Activated T-cell treated with anti-CD3 and anti-CD28 coated beads for 4 hours (primary cell): ENCODE measurements around the gene UBE3C.
A peak's percentile ranks its signal among the peaks of the same experiment; 100 is the strongest.
"Not testable (repeated sequence)": the region's sequence is repeated elsewhere in the genome, so short reads cannot be mapped to it uniquely, and the experiment has no call there.

Experiments used
- DNase-seq: peaks from one replicate; pipeline ENCODE4 v3.0.0-alpha.2; 2020

UBE3C gene

DNA sequence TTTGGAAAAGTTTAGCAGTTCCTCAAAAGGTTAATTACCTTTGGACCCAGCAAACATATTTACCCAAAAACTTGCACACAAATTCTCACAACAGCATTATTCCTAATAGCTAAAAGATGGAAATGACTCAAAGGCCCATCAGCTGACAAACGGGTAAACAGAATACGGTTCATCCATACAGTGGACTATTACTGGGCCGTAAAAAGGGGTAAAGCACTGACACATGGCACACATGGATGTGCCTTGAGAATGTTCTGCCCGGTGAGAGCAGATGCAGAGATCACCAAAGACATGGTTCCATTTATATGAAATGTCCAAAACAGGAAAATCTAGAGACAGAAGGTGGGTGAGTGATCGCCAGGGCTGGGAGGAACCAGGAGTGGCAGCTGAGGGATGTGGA lies 102.9 kb downstream of the UBE3C start:
- no peak for DNase-seq

DNA sequence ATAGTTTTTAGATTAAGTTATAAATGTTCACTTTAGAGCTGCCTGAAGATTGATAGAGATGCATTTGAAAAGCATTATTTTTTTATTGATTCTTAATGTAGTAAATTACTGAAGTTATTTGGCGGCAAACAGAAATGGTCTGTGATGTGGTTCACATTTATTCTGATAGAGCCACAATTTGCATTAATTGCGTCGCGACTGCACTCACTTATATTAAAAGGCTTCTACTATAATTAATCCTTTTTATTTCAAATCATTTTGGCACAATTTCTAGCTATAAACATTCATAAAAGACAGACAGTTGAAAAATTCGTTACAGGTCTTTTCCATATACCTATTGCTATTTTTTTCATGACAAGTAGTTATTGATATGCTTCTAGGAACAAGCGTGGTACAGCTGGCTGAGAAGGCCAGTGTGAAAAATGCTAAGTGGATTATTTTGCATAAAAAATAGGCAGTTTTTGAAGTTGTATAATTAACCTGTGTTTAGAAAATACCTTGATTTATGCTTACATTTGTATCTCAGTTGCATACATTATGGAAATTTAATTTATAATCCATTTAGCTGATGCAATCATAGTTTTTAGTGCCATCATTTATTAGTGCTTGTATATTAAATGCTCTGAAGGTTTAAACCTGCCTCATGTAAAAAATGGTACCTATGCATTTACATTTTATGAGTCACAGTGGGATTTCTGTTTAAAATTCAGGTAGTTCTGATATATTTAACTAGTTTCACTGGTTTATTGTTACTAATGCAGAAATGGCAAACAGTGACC lies 106.0 kb downstream of the UBE3C start:
- no peak for DNase-seq

DNA sequence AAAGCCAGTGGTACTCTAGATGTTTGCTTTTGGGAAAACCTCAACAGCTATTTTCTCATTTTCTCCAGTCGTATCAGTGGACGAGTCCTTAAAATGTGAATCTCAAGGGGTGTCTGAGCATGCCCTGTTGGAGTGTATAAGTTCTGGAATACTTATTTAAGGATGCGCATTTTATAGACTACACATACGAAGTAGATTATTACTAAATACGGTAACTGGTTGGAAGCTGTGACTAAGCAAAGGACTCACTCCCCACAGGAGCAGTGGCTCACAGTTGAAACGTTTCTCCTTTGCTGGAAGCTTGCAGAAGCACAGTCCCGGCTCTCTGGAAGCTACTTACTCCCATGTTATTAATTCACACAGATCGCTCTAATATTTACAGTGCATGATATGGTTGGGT lies 107.3 kb downstream of the UBE3C start:
- DNase-seq: no peak

DNA sequence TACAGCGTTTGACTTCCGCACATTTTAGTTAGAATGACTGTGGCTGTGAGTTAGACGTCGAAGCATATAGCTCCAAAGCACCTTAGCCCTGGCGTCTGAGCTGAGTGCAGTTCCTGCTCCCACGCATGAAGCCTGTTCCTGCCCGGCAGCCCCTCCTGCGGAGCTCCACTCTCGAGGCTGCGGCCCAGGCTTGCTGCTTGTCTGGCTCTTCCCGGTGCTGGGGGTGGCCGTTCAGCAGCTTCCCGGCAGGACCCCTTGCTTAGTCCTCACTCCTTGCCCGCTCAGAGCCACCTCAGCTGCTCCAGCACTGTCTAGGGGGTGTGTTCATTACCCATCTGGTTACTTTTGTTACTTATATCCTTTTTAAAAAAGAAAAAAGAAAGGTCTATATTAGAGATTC lies 109.9 kb downstream of the UBE3C start:
- DNase-seq: no peak

DNA sequence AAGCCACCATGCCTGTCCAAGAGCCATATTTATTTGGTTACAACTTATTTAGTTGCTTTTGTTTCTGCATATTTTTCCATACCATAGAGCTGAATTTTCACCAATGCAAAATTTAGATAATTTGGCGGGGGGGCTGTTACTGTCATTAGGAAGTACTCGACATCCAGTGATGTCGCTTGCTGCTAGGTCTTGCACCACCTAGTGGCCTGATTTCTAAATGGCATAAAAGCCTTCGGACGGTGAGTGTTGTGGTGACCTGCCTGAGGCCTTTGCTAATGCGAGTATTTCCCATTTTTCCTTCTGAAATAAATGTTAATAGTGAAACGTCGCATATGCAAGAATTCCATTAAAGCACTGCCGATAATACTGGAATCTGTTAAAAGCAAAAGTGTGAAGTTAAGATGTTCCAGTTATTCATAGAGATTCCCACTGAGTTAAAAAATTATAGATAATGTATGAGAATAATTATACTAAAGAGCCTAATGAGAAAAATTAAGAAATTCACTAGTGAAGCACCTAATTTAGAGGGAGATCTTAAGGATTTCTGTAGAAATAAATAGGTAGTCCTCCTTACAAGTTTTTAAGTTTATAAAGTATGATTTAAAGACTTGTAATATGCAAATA lies 112.0 kb downstream of the UBE3C start:
- peak; percentile 42 for DNase-seq

DNA sequence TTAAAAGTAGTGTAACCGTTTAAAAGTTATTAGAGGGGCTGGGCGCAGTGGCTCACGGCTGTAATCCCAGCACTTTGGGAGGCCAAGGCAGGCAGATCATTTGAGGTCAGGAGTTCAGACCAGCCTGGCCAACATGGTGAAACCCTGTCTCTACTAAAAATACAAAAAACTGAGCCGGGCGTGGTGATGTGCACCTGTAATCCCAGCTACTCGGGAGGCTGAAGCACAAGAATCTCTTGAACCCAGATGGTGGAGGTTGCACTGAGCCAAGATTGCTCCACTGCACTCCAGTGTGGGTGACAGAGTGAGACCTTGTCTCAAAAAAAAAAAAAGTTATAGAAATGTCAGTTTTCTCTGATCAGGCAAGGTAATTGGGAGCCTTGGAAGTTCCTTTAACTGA lies 113.1 kb downstream of the UBE3C start:
- DNase-seq: not testable (repeated sequence)

DNA sequence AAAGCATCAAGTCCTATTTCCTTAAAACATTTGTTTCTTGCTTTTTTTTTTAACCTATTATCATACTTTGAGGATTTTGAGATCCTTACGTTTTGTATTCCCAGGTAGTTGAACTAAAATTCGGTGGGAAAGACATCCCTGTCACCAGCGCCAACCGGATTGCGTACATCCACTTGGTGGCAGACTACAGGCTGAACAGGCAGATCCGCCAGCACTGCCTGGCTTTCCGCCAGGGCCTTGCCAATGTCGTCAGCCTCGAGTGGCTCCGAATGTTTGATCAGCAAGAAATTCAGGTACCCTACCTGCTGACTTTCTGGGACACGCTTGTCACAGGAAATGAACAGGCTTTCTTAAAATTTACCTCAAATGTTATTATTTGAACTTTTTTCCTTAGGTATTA lies 115.1 kb downstream of the UBE3C start:
- no peak for DNase-seq

DNA sequence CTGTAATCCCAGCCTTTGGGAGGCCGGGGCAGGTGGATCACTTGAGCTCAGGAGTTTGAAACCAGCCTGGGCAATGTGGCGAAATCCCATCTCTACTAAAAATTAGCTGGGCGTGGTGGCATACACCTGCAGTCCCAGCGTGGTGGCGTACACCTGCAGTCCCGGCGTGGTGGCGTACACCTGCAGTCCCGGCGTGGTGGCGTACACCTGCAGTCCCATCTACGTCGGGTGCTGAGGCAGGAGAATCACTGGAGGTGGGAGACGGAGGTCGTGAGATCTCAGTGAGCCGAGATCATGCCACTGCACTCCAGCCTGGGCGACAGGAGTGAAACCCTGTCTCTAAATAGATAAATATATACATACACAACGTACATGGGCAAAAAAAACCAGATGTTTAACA lies 116.1 kb downstream of the UBE3C start:
- not testable (repeated sequence) for DNase-seq

DNA sequence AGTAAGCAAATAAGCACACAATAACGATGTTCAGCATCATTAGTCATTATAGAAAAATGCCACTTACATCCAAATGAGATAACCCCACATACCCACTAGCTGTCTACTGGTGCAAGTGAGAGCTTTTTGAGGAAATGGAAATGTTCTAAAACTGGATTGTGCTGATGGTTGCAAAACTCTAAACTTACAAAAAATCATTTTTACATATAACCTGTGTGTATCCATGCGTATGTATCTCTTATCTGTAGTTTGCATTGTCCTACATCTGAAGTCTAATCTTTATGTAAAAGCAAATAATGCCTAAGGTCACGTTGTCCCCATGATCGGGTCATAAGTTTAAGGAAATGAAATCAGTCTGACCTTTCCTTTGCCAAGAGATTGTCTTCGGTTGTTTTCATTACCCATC lies 116.5 kb downstream of the UBE3C start:
- no peak for DNase-seq

DNA sequence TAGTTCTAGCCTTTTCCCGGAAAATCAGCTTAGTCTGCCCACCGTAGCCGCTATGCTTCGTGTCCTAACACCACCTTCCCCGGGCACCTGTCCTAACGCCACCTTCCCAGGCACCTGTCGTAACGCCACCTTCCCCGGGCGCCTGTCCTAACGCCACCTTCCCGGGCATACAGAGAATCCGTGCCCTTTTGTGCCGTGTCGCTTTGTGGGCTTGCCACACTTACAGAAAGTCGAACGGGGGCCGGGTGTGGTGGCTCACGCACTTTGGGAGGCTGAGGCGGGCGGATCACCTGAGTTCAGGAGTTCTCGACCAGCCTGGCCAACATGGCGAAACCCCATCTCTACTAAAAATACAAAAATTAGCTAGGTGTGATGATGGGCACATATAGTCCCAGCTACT lies 124.4 kb downstream of the UBE3C start:
- no peak for DNase-seq

DNA sequence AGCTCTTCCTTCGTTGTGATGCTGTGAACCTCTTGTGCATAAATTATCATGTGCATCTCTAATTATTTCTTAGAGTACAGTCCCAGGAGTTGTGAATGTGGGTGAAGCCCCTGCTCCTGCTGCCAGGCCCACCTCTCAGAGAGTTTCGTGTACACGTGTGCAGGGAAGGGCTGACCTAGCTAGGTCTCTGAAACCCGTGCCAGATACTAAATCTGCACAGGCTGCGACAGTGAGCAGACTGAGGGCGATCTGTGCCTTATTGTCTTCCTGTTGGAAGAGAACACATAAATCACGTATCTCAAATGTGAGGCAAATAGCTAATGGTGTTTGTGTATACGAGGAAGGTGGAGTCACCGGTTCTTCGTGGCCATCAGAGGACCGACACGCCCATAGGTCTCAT lies 126.3 kb downstream of the UBE3C start:
- no peak for DNase-seq

DNA sequence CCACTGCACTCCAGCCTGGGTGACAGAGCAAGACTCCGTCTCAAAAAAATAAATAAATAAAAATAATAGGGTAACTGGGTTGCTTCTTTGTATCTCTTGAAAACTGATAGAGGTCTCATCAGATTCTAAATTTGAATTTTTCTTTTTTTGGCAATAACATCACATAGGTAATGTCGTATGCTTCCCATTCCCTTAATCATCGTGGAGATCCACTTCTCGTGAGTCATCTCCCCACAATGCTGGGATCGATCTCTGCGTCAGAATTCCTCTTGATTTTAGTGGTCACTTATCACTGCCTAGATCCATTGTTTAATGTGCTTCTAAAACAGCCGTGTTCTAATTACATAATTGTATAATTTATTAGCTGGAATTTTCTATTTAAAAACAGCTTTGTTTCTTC lies 127.5 kb downstream of the UBE3C start:
- DNase-seq: no peak

DNA sequence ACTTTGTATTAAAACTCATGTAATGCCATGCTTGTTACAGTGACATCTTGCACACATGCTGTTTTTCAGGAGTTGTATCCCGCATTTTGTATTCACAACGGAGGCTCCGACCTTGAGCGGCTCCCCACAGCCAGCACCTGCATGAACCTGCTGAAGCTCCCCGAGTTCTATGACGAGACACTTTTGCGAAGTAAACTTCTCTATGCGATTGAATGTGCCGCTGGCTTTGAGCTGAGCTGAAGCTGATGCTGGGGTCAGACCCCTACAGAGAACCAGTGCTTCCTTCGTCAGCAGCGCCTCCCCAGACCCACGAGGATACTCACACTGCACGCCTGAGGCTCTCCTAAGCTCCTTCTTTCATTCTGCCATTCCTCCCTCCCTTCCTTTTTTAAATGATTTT lies 128.8 kb downstream of the UBE3C start:
- no peak for DNase-seq

DNA sequence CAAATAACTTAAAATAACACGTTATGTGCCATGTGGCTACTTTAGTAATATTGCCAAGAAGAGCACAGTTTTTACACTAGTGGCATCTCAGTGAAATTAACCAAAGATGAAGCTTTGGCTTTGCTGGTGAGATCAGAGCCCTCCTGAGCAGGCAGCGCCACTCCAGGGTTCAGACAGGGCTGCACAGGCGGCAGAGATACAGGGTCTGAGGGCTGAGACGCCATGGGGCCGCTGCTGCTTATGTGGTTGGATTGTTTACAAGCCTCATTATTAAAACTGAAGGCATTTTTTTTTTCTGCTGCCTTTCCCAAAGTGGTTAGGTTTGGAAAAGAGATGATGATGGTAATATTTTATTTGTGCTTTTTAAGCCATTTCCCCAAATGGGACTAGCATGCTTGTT lies 129.2 kb downstream of the UBE3C start:
- no peak for DNase-seq

DNA sequence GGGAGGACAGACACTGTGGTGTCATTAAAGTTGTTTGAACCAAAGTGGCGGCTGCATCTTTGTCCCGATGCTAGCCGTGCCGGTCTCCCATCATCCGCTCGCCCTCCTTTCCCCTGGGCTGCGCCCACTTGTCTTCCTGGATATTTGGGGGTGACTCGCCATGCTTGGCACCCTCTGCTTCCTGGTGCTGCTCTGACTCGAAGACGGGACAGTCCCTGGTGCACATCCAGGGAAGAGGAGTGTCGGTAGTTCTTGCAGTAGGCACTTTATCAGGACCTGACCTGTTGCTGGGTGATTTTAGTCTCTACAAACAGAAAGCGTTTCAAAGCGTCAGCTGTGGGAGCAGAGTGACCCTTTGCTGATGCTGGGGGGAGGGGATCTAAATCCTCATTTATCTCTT lies 129.8 kb downstream of the UBE3C start:
- no peak for DNase-seq

DNA sequence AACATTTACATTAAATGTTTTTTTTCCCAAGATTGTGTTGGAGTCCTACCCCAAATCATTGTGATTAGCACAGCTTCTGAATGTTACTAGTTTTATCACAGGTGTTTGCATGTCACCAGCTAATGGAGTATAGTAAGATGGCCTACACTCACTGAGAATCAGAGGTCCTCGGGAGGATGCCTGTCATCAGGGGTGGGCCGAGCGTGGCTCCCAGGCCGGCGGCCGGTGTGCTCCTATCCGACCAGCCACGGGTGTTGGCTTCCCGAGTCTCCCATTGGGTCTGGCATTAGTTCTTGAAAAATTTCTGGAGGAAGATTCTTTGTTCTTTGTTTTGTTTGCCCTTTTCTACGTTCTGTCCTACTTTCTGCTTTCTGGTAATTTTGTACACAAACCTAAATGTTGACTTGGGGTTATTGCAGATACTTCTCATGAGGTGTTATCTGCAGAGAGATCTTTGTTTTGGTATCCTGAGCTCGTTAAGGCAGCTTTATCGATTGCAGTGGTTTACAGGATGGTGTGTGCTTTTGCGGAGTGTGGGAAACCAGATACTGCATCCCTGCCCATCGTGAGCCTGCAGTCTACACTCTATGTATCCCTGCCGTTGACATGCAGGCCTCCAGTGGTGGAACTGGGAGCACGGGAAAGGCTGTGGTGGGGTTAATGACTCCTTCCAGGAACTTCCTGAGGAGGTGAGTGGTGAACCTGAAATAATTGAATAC lies 130.8 kb downstream of the UBE3C start:
- no peak for DNase-seq

DNA sequence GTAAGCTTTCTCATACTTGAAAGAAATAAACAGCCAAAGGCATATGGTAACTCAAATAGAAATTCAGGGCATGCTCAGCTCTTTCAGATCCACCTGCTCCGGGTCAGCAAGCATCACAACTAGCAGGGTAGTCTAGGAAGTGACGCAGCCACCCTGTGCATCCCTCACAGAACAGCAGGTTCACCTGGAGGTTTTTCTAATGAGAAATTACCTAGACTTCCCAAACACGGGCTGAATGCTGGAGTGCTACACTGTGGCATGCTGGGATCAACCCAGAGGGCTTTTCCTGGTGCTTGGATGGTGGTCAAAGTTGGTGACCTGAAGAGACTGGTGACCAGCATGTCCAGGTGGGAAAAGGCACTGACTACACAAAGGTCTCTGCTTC lies 131.3 kb downstream of the UBE3C start:
- no peak for DNase-seq

DNA sequence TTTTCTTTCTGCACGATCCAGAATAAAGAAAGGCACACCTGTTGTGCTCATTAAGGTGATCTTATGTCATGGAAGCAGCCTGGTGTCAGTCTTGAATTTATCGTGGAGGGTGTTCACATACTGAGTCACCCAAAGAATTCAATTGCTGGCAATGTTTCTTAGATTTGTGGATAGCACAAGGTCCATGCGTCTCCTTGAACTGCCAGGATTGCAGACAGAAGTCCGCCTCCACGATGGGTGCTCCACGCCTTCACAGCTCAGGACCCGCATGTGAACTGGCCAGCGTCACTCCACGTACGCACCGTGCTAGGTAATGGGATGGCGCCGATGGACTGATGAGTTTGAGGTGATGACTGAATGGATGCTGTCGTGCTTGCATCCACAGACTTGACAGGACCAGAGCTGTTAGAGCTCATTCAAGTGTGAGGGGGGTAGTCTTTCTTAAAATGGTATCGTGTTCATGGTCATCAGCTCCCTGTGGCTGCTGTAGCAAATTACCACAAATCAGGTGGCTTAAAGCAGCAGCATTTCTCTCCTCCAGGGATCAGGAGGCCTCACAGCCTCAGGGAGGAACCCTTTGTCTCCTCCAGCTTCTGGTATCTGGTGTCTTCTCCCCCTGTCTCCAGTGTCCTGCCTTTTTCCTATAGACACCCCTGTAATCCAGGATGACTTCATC lies 132.7 kb downstream of the UBE3C start:
- no peak for DNase-seq

DNA sequence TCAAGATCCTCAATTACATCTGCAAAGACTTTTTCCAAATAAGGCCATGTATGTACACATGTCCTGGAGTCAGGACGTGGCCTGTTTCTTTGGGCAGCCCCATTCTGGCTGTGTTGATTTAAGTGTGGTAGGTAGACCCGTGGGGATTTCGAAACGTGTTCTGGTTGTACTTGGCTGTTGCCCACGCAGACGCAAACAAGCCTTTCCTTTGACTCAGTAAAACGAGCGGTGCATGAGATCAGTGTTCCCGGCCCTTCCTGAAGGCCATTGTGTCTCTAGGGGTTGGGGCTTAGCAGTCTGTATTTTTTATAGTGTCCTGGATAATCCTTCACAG lies 133.2 kb downstream of the UBE3C start:
- DNase-seq: no peak

DNA sequence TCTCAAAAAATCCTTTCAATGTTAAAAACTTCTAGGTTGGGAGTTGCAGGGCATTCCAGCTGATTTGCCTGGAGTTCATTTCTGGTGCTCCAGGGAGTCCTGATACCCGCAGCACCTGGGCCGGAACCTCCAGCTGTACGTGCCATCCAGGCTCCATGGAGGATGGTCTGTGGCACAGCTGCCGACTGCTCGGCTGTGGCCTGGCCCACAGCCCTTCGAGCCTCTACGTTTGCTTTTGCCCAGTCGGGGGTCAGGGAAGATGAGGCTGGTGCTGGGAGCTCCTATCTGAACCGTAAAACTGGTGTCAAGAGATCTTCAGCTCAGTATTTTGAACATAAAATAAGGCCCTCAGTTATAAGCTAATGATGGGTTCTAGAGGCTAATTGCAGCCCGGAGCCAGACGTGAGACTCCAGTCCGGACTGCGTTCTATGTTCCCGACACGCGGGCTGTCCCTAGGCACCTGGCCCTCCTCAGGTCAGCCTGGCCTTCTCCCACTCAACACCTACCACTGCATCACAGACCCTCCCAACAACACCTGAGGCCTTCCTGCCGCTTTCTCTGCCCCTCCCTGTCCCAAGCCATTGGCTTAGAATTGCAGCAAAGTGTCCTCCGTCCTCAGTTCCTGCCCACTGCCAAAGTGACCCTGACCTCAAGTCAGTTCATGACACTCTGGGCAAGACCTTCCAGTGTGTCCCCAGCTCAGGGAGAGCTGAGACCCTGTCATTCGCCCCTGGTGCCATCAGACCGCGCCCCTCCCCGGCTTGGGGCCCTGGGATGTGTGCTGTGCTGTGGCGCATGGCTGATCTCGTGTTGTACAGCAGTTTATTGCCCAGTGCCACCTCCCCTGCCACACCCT lies 133.9 kb downstream of the UBE3C start:
- no peak for DNase-seq

DNA sequence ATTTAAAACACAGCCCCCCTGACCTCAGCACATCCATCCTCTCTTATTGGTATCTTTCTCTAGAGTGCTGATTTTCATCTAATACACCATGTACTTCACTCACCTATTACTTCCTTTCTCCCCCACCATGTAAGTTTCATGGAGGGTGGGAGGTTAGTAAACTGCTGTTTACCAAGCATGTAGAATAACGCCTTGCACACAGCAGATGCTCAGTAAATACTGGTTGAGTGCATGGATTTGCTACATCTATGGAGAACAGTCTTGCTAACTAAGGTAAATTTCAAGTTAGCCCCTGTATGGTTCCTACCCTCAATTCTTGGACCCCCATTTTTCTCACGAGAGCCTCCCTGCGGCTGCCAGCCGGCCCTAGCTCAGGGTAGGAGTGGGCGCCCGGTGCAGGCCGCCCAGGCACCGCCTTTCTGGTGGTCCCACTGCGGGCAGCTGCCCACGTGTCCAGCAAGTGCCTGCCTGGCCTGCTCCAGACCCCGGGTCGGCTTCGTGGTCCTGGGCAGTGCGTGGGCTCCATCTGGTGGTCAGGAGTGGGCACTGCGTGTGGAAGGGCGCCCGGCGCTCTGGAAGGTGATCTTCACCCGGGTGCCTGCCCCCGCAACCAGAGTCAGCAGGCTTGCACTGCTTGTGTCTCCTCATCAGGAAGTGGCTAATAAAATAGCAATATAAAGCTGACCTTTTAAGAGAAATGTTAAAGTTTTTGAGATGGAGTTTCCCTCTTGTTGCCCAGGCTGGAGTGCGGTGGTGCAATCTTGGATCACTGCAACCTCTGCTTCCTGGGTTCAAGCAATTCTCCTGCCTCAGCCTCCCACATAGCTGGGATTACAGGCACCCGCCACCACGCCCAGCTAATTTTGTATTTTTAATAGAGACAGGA lies 134.7 kb downstream of the UBE3C start:
- peak; percentile 56 for DNase-seq
